KOPT-K1 (cell line): ENCODE results near the gene R3HDM4.

ENCODE experiments used
- H3K27ac ChIP-seq: fragments of 200-600 bp; sonication (generic); 2 replicates; pipeline ENCODE4 v1.5.1; 2016; ENCODE audit warnings: antibody characterized with exemption, mild to moderate bottlenecking, low read depth, low read length; ENCODE audit not compliant: poor library complexity, severe bottlenecking
- H3K36me3 ChIP-seq: fragments of 200-600 bp; sonication (generic); 2 replicates; pipeline ENCODE4 v1.5.1; 2017; ENCODE audit warnings: antibody characterized with exemption, mild to moderate bottlenecking, low read length, moderate library complexity; ENCODE audit not compliant: insufficient read depth
- H3K9me3 ChIP-seq: fragments of 200-600 bp; sonication (generic); 2 replicates; pipeline ENCODE4 v1.5.1; 2017; ENCODE audit warnings: antibody characterized with exemption, low read length, mild to moderate bottlenecking; ENCODE audit not compliant: insufficient read depth, poor library complexity, severe bottlenecking

R3HDM4 gene

GRCh38 chr19:873084-873483, 39.9 kb downstream of the R3HDM4 start:
- peaks cover 60% of the 10 kb centered on the region; the same call in 1 of the 2 replicates for H3K36me3 ChIP-seq
- no peaks in the 10 kb centered on the region for H3K9me3 ChIP-seq
- H3K27ac ChIP-seq = no peak overlapping the region

- H3K9me3 ChIP-seq = no peaks in the 10 kb centered on the region
- H3K36me3 ChIP-seq = peaks cover 66% of the 10 kb centered on the region; the same call in 1 of the 2 replicates
- no peak overlapping the region for H3K27ac ChIP-seq
Observed at GRCh38 chr19:872266-872951, 40.6 kb downstream of the R3HDM4 start.

- Histone ChIP-seq H3K27ac (no peak overlapping the region), H3K9me3 (no peaks in the 10 kb centered on the region), H3K36me3 (peaks cover 69% of the 10 kb centered on the region; the same call in 1 of the 2 replicates)
Observed at GRCh38 chr19:871446-872265, 41.4 kb downstream of the R3HDM4 start.

- no peak overlapping the region for H3K27ac ChIP-seq
- peaks cover 65% of the 10 kb centered on the region; the same call in 1 of the 2 replicates for H3K36me3 ChIP-seq
- no peaks in the 10 kb centered on the region for H3K9me3 ChIP-seq
Observed at GRCh38 chr19:870963-871401, 42.0 kb downstream of the R3HDM4 start.

- Histone ChIP-seq H3K9me3 (no peaks in the 10 kb centered on the region), H3K27ac (no peak overlapping the region), H3K36me3 (peaks cover 59% of the 10 kb centered on the region; the same call in 1 of the 2 replicates)
Observed at GRCh38 chr19:870314-870713, 42.7 kb downstream of the R3HDM4 start.

- Histone ChIP-seq H3K27ac (no peak overlapping the region), H3K36me3 (peaks cover 53% of the 10 kb centered on the region; the same call in 1 of the 2 replicates)
Observed at GRCh38 chr19:869245-870177, 43.5 kb downstream of the R3HDM4 start.

GRCh38 chr19:868458-869244, 44.4 kb downstream of the R3HDM4 start:
- H3K36me3 ChIP-seq = peaks cover 44% of the 10 kb centered on the region; the same call in 1 of the 2 replicates
- H3K27ac ChIP-seq = no peak overlapping the region
- H3K9me3 ChIP-seq = no peaks in the 10 kb centered on the region

More at GRCh38 chr19:869245-870177, 43.5 kb downstream of the R3HDM4 start:
- H3K9me3 ChIP-seq = no peaks in the 10 kb centered on the region

- Histone ChIP-seq H3K27ac (no peak overlapping the region), H3K9me3 (no peaks in the 10 kb centered on the region), H3K36me3 (peaks cover 41% of the 10 kb centered on the region; the same call in 1 of the 2 replicates)
Observed at GRCh38 chr19:867855-868457, 45.1 kb downstream of the R3HDM4 start.

- Histone ChIP-seq H3K36me3 (peaks cover 41% of the 10 kb centered on the region; the same call in 1 of the 2 replicates), H3K9me3 (no peaks in the 10 kb centered on the region), H3K27ac (no peak overlapping the region)
Observed at GRCh38 chr19:867301-867793, 45.7 kb downstream of the R3HDM4 start.

- H3K9me3 ChIP-seq = no peaks in the 10 kb centered on the region
- H3K27ac ChIP-seq = no peak overlapping the region
- peaks cover 41% of the 10 kb centered on the region; the same call in 1 of the 2 replicates for H3K36me3 ChIP-seq
Observed at GRCh38 chr19:866769-867300, 46.2 kb downstream of the R3HDM4 start.

GRCh38 chr19:863315-863620, 49.8 kb downstream of the R3HDM4 start:
- H3K9me3 ChIP-seq = no peaks in the 10 kb centered on the region
- H3K27ac ChIP-seq = no peak overlapping the region
- peaks cover 11% of the 10 kb centered on the region; the same call in 1 of the 2 replicates for H3K36me3 ChIP-seq

GRCh38 chr19:862581-863314, 50.3 kb downstream of the R3HDM4 start:
- H3K27ac ChIP-seq = no peak overlapping the region
- peaks cover 7% of the 10 kb centered on the region; the same call in 1 of the 2 replicates for H3K36me3 ChIP-seq
- no peaks in the 10 kb centered on the region for H3K9me3 ChIP-seq
